Esophagus mucosa (tissue), 1 donor: ENCODE results near the gene ACVR2A. TPM values are rescaled to one million over a fixed set of nuclear protein-coding genes. Genes with fewer than 3 reads are reported as not detected.

Experiments
- ATAC-seq: fragments of 200-7000 bp; cut with Tn5 transposase; one replicate; pipeline ENCODE4 v1.9.1; 2020
- total RNA-seq: library from RNA; stranded (reverse); gene quantifications from one replicate; pipeline ENCODE4 v1.2.4, GENCODE V29; 2023
- donor health status: DM: yes; HTN: yes; CAD: no.

The ACVR2A gene
- total RNA-seq, 1 donor from 2014 or later: 12.1 TPM

GRCh38 chr2:147855977-147856376, 11.1 kb downstream of the ACVR2A start:
- ATAC-seq: no peak

- ATAC-seq: no peak
These were observed 15.2 kb downstream of the ACVR2A start for GRCh38 chr2:147860009-147860408.

GRCh38 chr2:147862859-147863516, 18.2 kb downstream of the ACVR2A start:
- ATAC-seq: no peak

GRCh38 chr2:147863835-147864234, 19.0 kb downstream of the ACVR2A start:
- no peak for ATAC-seq

- no peak for ATAC-seq
These were observed 20.7 kb downstream of the ACVR2A start for GRCh38 chr2:147865560-147865959.

GRCh38 chr2:147867050-147867449, 22.2 kb downstream of the ACVR2A start:
- ATAC-seq: no peak

- ATAC-seq: no peak
These were observed 25.1 kb downstream of the ACVR2A start for GRCh38 chr2:147869934-147870333.

- ATAC-seq: no peak
These were observed 28.1 kb downstream of the ACVR2A start for GRCh38 chr2:147872967-147873366.

GRCh38 chr2:147873859-147874483, 29.1 kb downstream of the ACVR2A start:
- no peak for ATAC-seq

- no peak for ATAC-seq
These were observed 35.0 kb downstream of the ACVR2A start for GRCh38 chr2:147879846-147880245.

- ATAC-seq: no peak
These were observed 37.8 kb downstream of the ACVR2A start for GRCh38 chr2:147882631-147883030.

GRCh38 chr2:147884830-147885229, 40.0 kb downstream of the ACVR2A start:
- ATAC-seq: no peak

GRCh38 chr2:147886136-147886535, 41.3 kb downstream of the ACVR2A start:
- no peak for ATAC-seq

GRCh38 chr2:147888680-147889079, 43.9 kb downstream of the ACVR2A start:
- no peak for ATAC-seq

GRCh38 chr2:147904051-147904450, 59.2 kb downstream of the ACVR2A start:
- ATAC-seq: peak; percentile 85

GRCh38 chr2:147909178-147909577, 64.3 kb downstream of the ACVR2A start:
- ATAC-seq: no peak

- peak; percentile 38 for ATAC-seq
These were observed 66.2 kb downstream of the ACVR2A start for GRCh38 chr2:147910990-147911473.

- ATAC-seq: no peak
These were observed 69.1 kb downstream of the ACVR2A start for GRCh38 chr2:147913701-147914480.

- ATAC-seq: no peak
These were observed 71.2 kb downstream of the ACVR2A start for GRCh38 chr2:147916067-147916466.

- no peak for ATAC-seq
These were observed 71.9 kb downstream of the ACVR2A start for GRCh38 chr2:147916723-147917122.

- ATAC-seq: no peak
These were observed 72.3 kb downstream of the ACVR2A start for GRCh38 chr2:147917161-147917560.

- no peak for ATAC-seq
These were observed 79.0 kb downstream of the ACVR2A start for GRCh38 chr2:147923846-147924245.

- no peak for ATAC-seq
These were observed 79.8 kb downstream of the ACVR2A start for GRCh38 chr2:147924647-147925046.

- ATAC-seq: no peak
These were observed 81.1 kb downstream of the ACVR2A start for GRCh38 chr2:147925886-147926285.
